ENCODE results near the gene SHMT2.
A peak's percentile ranks its signal among the peaks of the same experiment; 100 is the strongest.

SHMT2 gene

GRCh38 chr12:57234233-57234570, 4.7 kb downstream of the SHMT2 start:
- in situ Hi-C loops (cut with MboI; ENCODE audit: low sequenced_read_pairs, unreplicated experiment): no loop called here
- DNase-seq (ENCODE audit: low spot score): no peak
- TF ChIP-seq CTCF (IDR thresholded peaks at IDR 0.05; ENCODE audit: borderline replicate concordance, control extremely low read depth, extremely low read depth, insufficient read depth, missing control alignments): no peak

GRCh38 chr12:57234571-57235016, 5.1 kb downstream of the SHMT2 start:
- TF ChIP-seq CTCF (IDR thresholded peaks at IDR 0.05; ENCODE audit: borderline replicate concordance, control extremely low read depth, extremely low read depth, insufficient read depth, missing control alignments): no peak
- DNase-seq (ENCODE audit: low spot score): no peak
- in situ Hi-C loops (cut with MboI; ENCODE audit: low sequenced_read_pairs, unreplicated experiment): no loop called here

GRCh38 chr12:57235017-57235727, 5.7 kb downstream of the SHMT2 start:
- peak; percentile 12 for DNase-seq (ENCODE audit: low spot score)
- in situ Hi-C loops (cut with MboI; ENCODE audit: low sequenced_read_pairs, unreplicated experiment): no loop called here
- no peak for TF ChIP-seq CTCF (IDR thresholded peaks at IDR 0.05; ENCODE audit: borderline replicate concordance, control extremely low read depth, extremely low read depth, insufficient read depth, missing control alignments)

- no peak for DNase-seq (ENCODE audit: low spot score)
- in situ Hi-C loops (cut with MboI; ENCODE audit: low sequenced_read_pairs, unreplicated experiment): no loop called here
- TF ChIP-seq CTCF (IDR thresholded peaks at IDR 0.05; ENCODE audit: borderline replicate concordance, control extremely low read depth, extremely low read depth, insufficient read depth, missing control alignments): no peak
These were observed 6.2 kb downstream of the SHMT2 start for GRCh38 chr12:57235728-57236131.

- peak; percentile 26 for DNase-seq (ENCODE audit: low spot score)
- no peak for TF ChIP-seq CTCF (IDR thresholded peaks at IDR 0.05; ENCODE audit: borderline replicate concordance, control extremely low read depth, extremely low read depth, insufficient read depth, missing control alignments)
These were observed 6.9 kb downstream of the SHMT2 start for GRCh38 chr12:57236201-57236924.

GRCh38 chr12:57236925-57237595, 7.5 kb downstream of the SHMT2 start:
- in situ Hi-C loops (cut with MboI; ENCODE audit: low sequenced_read_pairs, unreplicated experiment): no loop called here
- no peak for TF ChIP-seq CTCF (IDR thresholded peaks at IDR 0.05; ENCODE audit: borderline replicate concordance, control extremely low read depth, extremely low read depth, insufficient read depth, missing control alignments)
- DNase-seq (ENCODE audit: low spot score): no peak

More at GRCh38 chr12:57236201-57236924, 6.9 kb downstream of the SHMT2 start:
- in situ Hi-C loops (cut with MboI; ENCODE audit: low sequenced_read_pairs, unreplicated experiment): no loop called here

All from GM13976 (cell line).